Mesenchymal stem cell (in vitro differentiated cells and primary cell): ENCODE data around the gene TAF1A.
A peak's percentile ranks its signal among the peaks of the same experiment; 100 is the strongest.

Source experiments
- DNase-seq: peaks from one replicate; pipeline ENCODE4 v3.0.0-alpha.2; 2013
- H2AFZ ChIP-seq: one replicate; pipeline ENCODE4 v1.6.1; 2013; ENCODE audit warnings: low read depth, mild to moderate bottlenecking, control low read depth, inconsistent platforms, low read length, moderate library complexity
- H2AK5ac ChIP-seq: 2 replicates; pipeline ENCODE4 v1.6.1; 2013; ENCODE audit warnings: low read length, moderate library complexity, mild to moderate bottlenecking, inconsistent platforms; ENCODE audit not compliant: severe bottlenecking
- H2BK120ac ChIP-seq: one replicate; pipeline ENCODE4 v1.6.1; 2013; ENCODE audit warnings: low read depth, mild to moderate bottlenecking, inconsistent platforms, low read length, moderate library complexity
- H2BK12ac ChIP-seq, 2 experiments: one replicate each; pipeline ENCODE4 v1.6.1; 2013; ENCODE audit warnings: inconsistent platforms in 2 of 2, low read length in 2 of 2, mild to moderate bottlenecking in 2 of 2, moderate library complexity in 2 of 2, control low read depth in 1 of 2
- H2BK15ac ChIP-seq: one replicate; pipeline ENCODE4 v1.6.1; 2013; ENCODE audit warnings: mild to moderate bottlenecking, low read depth, inconsistent platforms; ENCODE audit not compliant: poor library complexity, severe bottlenecking
- H2BK5ac ChIP-seq: 2 replicates; pipeline ENCODE4 v1.6.1; 2013; ENCODE audit warnings: low read depth, mild to moderate bottlenecking, low read length, control low read depth, inconsistent platforms; ENCODE audit not compliant: poor library complexity, severe bottlenecking
- H3K14ac ChIP-seq, 2 experiments: one replicate each; pipeline ENCODE4 v1.6.1; 2013; ENCODE audit warnings: inconsistent platforms in 2 of 2, low read length in 2 of 2, control low read depth in 1 of 2, mild to moderate bottlenecking in 1 of 2, moderate library complexity in 1 of 2
- H3K18ac ChIP-seq, 2 experiments: one replicate each; pipeline ENCODE4 v1.6.1; 2013; ENCODE audit warnings: inconsistent platforms in 2 of 2, low read length in 2 of 2, control low read depth in 1 of 2, low read depth in 1 of 2, mild to moderate bottlenecking in 1 of 2
- H3K23ac ChIP-seq, 2 experiments: one replicate each; pipeline ENCODE4 v1.6.1; 2013; ENCODE audit warnings: inconsistent platforms in 2 of 2, low read length in 2 of 2, mild to moderate bottlenecking in 2 of 2, moderate library complexity in 2 of 2, control low read depth in 1 of 2
- H3K27ac ChIP-seq: 2 replicates; pipeline ENCODE4 v1.5.1; 2013; ENCODE audit warnings: mild to moderate bottlenecking, moderate library complexity, low read length, control low read depth, inconsistent platforms; ENCODE audit not compliant: poor library complexity, severe bottlenecking
- H3K27me3 ChIP-seq, 2 experiments: 2 replicates each; pipeline versions ENCODE4 v1.6.1 to v1.7.0; 2013; ENCODE audit warnings: low read length in 2 of 2, mild to moderate bottlenecking in 2 of 2, moderate library complexity in 2 of 2, control low read depth in 1 of 2, inconsistent platforms in 1 of 2; ENCODE audit not compliant: control insufficient read depth in 1 of 2, insufficient read depth in 1 of 2
- H3K36me3 ChIP-seq, 2 experiments: 2 replicates each; pipeline versions ENCODE4 v1.6.1 to v1.7.0; 2013; ENCODE audit warnings: low read length in 2 of 2, control low read depth in 1 of 2, inconsistent platforms in 1 of 2, low read depth in 1 of 2, mild to moderate bottlenecking in 1 of 2; ENCODE audit not compliant: insufficient read depth in 2 of 2, control insufficient read depth in 1 of 2
- H3K4ac ChIP-seq, 2 experiments: one replicate each; pipeline ENCODE4 v1.6.1; 2013; ENCODE audit warnings: inconsistent platforms in 2 of 2, low read length in 2 of 2, mild to moderate bottlenecking in 2 of 2, moderate library complexity in 2 of 2, control low read depth in 1 of 2, low read depth in 1 of 2
- H3K4me1 ChIP-seq: 2 replicates; pipeline ENCODE4 v1.6.1; 2013; ENCODE audit warnings: low read depth, low read length, control low read depth; ENCODE audit not compliant: control insufficient read depth, insufficient read depth
- H3K4me2 ChIP-seq: 2 replicates; pipeline ENCODE4 v1.6.1; 2013; ENCODE audit warnings: low read length, mild to moderate bottlenecking, inconsistent platforms; ENCODE audit not compliant: poor library complexity, severe bottlenecking
- H3K4me3 ChIP-seq, 2 experiments: 2 replicates each; pipeline versions ENCODE4 v1.5.1 to v1.7.0; 2013; ENCODE audit warnings: low read length in 2 of 2, mild to moderate bottlenecking in 2 of 2, control low read depth in 1 of 2, low read depth in 1 of 2; ENCODE audit not compliant: insufficient read depth in 1 of 2
- H3K79me1 ChIP-seq: replicated peaks from 2 replicates; pipeline ENCODE4 v1.6.1; 2013; ENCODE audit warnings: mild to moderate bottlenecking, control low read depth, low read length, inconsistent platforms; ENCODE audit not compliant: poor library complexity, severe bottlenecking
- H3K9ac ChIP-seq: 2 replicates; pipeline ENCODE4 v1.7.0; 2013; ENCODE audit warnings: mild to moderate bottlenecking, low read length, moderate library complexity
- H3K9me3 ChIP-seq: 2 replicates; pipeline ENCODE4 v1.7.0; 2013; ENCODE audit warnings: mild to moderate bottlenecking, low read length; ENCODE audit not compliant: control insufficient read depth
- H4K8ac ChIP-seq: one replicate; pipeline ENCODE4 v1.6.1; 2013; ENCODE audit warnings: inconsistent platforms, mild to moderate bottlenecking, low read length, moderate library complexity
- H4K91ac ChIP-seq: one replicate; pipeline ENCODE4 v1.6.1; 2013; ENCODE audit warnings: mild to moderate bottlenecking, low read length, inconsistent platforms
- WGBS: methylation state at CpG from one replicate; pipeline ENCODE4 v1.1.7; 2013; ENCODE audit warnings: mixed read lengths; 5-methylcytosine and 5-hydroxymethylcytosine counted together

Gene TAF1A

DNA sequence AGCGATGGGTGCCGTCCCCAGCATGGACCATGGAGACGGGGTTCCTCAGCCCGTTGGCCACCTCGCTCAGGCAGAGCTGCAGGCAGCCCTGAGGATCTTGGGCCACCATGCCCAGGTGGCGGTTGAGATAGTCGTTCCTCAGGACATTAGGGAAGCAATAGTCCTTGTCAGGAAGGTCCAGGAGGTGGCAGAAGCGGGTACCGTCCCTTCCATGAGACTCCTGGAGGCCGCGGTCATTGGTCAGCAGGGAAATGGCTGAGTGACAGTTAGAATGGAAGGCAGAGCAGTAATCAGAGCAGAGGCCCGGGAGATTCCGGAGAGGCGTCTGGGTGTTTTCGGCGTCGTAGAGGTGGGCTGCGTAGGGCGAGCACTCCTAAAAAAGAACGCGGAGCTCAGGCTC lies 45.9 kb downstream of the TAF1A start:
- Histone ChIP-seq H2BK120ac (no peak overlapping the region), H4K91ac (no peak overlapping the region), H2BK5ac (no peak overlapping the region), H3K14ac (no peak overlapping the region), H3K18ac (no peak overlapping the region), H4K8ac (no peak overlapping the region), H3K4me3 (no peak overlapping the region), H3K9me3 (no peaks in the 10 kb centered on the region), H2AK5ac (no peak overlapping the region), H3K27ac (no peak overlapping the region), H3K4ac (no peak overlapping the region), H2AFZ (no peak overlapping the region), H3K79me1 (no peaks in the 10 kb centered on the region), H3K4me2 (no peak overlapping the region), H2BK15ac (no peak overlapping the region), H3K36me3 (no peaks in the 10 kb centered on the region), H3K23ac (no peak overlapping the region), H2BK12ac (no peak overlapping the region), H3K4me1 (peaks cover 10% of the 10 kb centered on the region), H3K27me3 (no peaks in the 10 kb centered on the region), H3K9ac (no peak overlapping the region)
- DNase-seq, result no peak
- WGBS, result 98% methylated on average over 21 of the region's 21 CpGs

DNA sequence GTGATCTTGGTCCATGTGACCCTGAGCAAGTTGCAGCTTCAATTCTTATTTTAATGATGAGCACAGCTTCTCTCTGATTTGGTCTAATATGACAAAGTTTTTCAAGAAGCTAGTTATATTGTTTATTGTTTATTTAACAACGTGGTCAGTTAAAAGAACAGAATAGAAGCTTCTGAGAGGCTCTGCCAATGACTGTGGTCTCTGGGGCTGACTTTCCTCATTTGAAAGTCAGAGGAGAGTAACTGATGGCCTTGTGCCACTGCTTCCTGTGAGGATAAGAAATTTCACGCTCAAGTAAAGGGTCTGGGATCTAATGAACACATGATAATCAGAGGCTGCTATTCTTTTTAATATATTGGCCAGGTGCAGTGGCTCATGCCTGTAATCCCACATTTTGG lies 49.1 kb downstream of the TAF1A start:
- H3K9ac ChIP-seq, result no peak overlapping the region
- WGBS, result 55% methylated on average over 2 of the region's 2 CpGs
- no peak overlapping the region for H3K18ac ChIP-seq
- H4K91ac ChIP-seq, result no peak overlapping the region
- no peak overlapping the region for H4K8ac ChIP-seq
- H2BK15ac ChIP-seq, result no peak overlapping the region
- H2BK120ac ChIP-seq, result no peak overlapping the region
- no peak overlapping the region for H3K4me2 ChIP-seq
- H3K9me3 ChIP-seq, result no peaks in the 10 kb centered on the region
- H3K27ac ChIP-seq, result no peak overlapping the region
- H3K23ac ChIP-seq, result no peak overlapping the region
- no peak overlapping the region for H2BK12ac ChIP-seq
- no peak overlapping the region for H2AK5ac ChIP-seq
- H2BK5ac ChIP-seq, result no peak overlapping the region
- H3K14ac ChIP-seq, result no peak overlapping the region
- H3K27me3 ChIP-seq, result no peaks in the 10 kb centered on the region
- H2AFZ ChIP-seq, result no peak overlapping the region
- H3K4me1 ChIP-seq, result no peaks in the 10 kb centered on the region
- H3K4ac ChIP-seq, result no peak overlapping the region
- no peak overlapping the region for H3K4me3 ChIP-seq
- no peaks in the 10 kb centered on the region for H3K36me3 ChIP-seq
- H3K79me1 ChIP-seq, result no peaks in the 10 kb centered on the region
- no peak for DNase-seq

DNA sequence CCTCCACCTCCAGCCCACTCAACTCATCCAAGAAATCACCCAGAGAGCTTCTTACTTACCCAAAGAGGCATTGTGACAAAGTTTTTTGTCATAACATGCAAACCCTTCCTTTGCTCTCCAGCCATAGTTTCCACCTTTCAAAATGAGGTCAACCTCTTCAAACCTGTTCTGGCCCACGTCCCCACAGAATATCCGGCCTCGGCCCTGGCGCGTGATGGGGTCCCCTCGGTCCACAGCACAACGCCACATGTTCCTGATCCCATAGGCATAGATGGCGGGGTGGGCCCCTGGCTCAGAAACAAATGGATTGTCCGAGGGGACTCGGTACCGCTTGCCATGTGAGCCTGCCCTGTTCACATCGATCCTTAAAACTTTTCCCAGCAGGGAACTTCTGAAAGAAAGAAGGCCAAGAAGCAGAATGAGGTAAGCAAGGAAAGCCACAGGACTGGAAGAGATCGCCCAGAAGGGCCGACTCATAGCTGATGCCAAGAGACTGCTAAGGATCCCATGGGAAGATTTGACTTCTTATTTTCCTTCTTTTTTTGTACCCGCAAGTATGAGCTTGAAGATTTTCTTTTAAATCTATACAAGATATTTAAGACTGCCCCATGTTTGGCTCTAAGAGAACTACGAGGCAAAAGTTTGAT lies 49.7 kb downstream of the TAF1A start:
- Histone ChIP-seq H4K8ac (no peak overlapping the region), H3K4ac (no peak overlapping the region), H3K18ac (no peak overlapping the region), H3K9me3 (no peaks in the 10 kb centered on the region), H2BK5ac (no peak overlapping the region), H3K23ac (no peak overlapping the region), H3K27me3 (no peaks in the 10 kb centered on the region), H2AK5ac (no peak overlapping the region), H3K27ac (no peak overlapping the region), H3K4me3 (no peak overlapping the region), H3K4me2 (no peak overlapping the region), H2BK12ac (no peak overlapping the region), H3K79me1 (no peaks in the 10 kb centered on the region), H3K14ac (no peak overlapping the region), H2AFZ (no peak overlapping the region), H4K91ac (no peak overlapping the region), H2BK15ac (no peak overlapping the region), H2BK120ac (no peak overlapping the region), H3K4me1 (no peaks in the 10 kb centered on the region), H3K9ac (no peak overlapping the region), H3K36me3 (no peaks in the 10 kb centered on the region)
- no peak for DNase-seq
- 71% methylated on average over 15 of the region's 16 CpGs for WGBS

DNA sequence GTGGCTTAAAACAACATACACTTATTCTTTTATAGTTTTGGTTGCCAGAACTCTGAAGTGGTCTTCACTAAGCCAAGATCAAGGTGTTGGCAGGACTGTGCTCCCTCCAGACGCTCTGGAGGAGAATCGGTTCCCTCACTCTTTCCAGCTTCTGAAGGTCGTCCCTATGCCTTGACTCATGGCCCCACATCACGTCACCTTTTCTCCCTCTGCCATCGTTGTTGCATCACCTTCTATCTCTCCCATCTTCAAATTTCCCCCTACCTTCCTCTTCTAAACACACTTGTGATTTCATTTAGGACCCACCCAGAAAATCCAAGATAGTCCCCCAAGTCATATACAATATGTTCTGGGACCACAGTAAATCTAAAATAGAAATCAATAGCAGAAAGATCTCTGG lies 54.3 kb downstream of the TAF1A start:
- no peak overlapping the region for H2BK120ac ChIP-seq
- no peak overlapping the region for H3K27ac ChIP-seq
- no peak overlapping the region for H2BK5ac ChIP-seq
- H3K27me3 ChIP-seq, result no peaks in the 10 kb centered on the region
- H3K9me3 ChIP-seq, result no peaks in the 10 kb centered on the region
- H2AFZ ChIP-seq, result no peak overlapping the region
- no peak overlapping the region for H3K4me3 ChIP-seq
- no peak overlapping the region for H3K9ac ChIP-seq
- peak overlapping the region; percentile 12 for H2BK15ac ChIP-seq
- H2AK5ac ChIP-seq, result no peak overlapping the region
- H3K18ac ChIP-seq, result no peak overlapping the region
- no peaks in the 10 kb centered on the region for H3K36me3 ChIP-seq
- WGBS, result 88% methylated on average over 5 of the region's 5 CpGs
- no peak overlapping the region for H2BK12ac ChIP-seq
- H3K4me2 ChIP-seq, result no peak overlapping the region
- H3K14ac ChIP-seq, result no peak overlapping the region
- no peak overlapping the region for H4K91ac ChIP-seq
- H3K79me1 ChIP-seq, result no peaks in the 10 kb centered on the region
- no peak overlapping the region for H3K23ac ChIP-seq
- H3K4ac ChIP-seq, result no peak overlapping the region
- no peaks in the 10 kb centered on the region for H3K4me1 ChIP-seq
- no peak overlapping the region for H4K8ac ChIP-seq
- DNase-seq, result no peak
